ENCODE measurements around the gene RALGPS1.

Gene RALGPS1

DNA sequence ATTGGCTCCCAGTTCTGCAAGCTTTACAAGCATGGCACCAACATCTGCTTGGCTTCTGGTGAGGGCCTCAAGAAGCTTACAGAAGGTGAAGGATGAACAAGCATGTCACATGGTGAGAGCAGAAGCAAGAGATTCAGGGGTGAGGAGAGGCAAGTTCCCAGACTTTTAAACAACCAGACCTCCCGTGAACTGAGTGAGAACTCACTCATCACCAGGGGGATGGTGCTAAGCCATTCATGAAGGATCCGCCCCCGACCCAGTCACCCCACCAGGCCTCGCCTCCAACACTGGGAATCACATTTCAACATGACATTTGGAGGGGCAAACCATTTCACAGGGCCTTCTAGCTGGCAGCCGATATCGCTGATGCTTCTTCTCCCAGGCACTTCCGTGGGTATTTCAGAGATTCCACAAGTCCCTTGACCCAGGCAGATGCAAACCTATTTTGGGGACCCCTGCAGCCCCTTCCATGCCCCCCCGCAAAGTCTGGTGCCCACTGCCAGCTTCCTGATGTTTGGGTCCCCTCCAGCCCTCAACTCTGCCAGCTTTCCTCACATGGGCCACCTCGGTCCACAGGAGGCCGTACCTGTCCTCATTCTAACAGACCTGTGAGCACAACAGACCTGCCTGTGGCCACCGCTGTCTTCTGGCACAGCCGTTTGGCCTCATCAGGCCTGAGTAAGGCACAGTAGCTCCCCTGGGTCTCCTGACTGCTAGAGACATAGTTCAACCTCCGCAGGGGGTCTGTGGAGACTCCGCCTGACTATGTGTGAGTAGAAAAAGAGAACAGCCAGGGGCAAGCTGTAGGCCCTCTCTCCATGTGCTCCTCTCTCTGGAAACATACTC is 268.5 kb downstream of the RALGPS1 start:
- DNase-seq, result no peak

- DNase-seq, result peak in 5 of 58 donors; percentile 20 to 48 (median 26)
Observed at GRCh38 chr9:127183814-127184582, 269.4 kb downstream of the RALGPS1 start.

DNA sequence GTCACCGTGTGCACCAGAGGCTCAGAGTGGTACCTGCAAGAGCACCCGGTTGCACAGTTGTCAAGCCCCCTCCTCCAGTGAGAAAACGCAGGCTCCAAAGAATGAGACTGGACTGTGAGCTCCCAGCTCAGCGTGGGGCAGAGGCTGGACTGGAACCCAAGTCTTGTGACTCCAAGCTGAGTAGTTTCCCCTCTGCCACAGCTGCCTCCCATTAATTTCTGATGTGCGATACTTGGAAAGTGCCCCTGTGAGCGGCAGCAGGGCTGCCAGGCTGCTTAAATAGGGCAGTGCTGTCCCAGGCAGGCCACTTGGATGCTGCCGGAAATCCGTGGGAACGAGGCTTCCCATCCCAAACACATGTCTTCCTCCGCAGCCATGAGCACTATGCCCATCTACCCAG is 270.1 kb downstream of the RALGPS1 start:
- peak in 3 of 58 donors; percentile 24 to 48 (median 28) for DNase-seq

GRCh38 chr9:127185181-127185580 is 270.6 kb downstream of the RALGPS1 start:
- no peak for DNase-seq

DNA sequence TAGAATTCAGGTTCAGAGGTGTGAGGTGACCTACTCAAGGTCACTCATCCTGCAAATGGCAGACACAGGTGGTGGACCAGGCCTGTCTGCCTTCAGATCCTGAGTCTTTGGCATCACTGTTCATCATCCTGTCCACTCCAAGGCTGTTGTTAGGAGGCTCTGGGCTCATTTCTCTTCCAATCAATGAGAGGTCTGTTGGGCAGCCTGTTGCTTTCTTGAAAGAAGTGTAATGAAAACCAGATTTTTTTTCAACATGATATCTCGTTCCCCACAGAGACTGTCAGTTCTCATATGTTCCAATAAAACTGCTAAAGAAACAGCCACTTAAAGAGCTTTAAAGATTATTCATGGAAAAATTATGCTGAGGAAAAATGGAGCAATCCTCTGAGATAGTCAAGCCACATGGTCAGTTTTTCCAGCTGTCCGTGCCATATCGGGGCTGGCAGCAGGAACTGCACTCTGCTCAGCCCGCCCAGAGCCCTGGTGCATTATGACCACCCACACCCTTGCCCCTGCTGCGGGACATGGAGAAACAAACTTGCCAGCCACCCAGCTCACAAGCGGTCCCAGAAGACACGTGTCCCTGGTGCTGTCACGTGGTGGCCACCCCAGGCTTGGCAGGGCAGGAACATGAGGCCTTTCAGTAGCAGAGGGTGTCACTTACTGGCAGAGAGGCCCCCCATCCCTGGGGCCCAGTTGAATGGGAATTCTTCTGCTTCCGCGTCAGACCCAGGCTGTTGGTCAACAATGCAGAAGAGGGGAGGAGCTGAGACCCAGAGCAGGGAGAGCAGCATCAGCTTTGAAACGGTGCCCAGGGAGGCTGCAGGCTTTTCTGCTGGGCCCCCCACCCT is 271.6 kb downstream of the RALGPS1 start:
- peak in 54 of 58 donors; percentile 17 to 95 (median 70) for DNase-seq

GRCh38 chr9:127186806-127187205 is 272.2 kb downstream of the RALGPS1 start:
- DNase-seq, result no peak

DNA sequence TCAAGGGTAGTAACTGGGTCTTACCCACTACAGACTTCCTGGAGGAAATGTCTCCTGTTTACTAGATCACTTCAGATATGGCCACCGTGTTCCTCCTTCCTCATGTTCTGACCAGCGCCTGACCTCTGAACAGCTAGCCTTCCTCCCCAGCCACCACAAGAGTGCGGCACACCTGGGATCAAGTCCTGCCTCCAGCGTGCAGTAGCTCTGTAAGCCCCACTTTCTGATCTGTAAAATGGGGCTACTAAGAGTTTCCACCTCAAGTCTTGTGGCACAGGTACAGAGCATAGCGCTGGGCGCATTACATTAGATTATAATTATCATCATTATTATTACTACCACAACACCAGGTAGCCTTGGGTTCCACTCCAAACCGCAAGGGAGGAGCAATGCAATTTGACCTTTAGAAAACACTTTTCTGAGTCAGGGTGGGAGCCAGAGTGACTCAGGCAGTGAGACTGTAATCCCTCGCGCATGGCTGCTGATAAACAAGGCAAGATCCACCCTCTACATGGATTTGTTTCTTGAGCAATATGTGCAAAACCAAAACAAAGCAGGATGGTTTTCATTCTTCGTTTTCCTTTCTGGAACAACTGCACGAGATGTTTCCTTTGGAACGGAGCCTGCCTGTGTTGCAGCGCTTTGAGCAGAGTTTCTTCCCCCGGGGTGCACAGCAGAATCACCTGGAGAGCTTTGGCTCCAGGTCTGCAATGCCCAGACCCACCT is 272.8 kb downstream of the RALGPS1 start:
- no peak for DNase-seq

- no peak for DNase-seq
Observed at GRCh38 chr9:127188396-127188795, 273.8 kb downstream of the RALGPS1 start.

DNA sequence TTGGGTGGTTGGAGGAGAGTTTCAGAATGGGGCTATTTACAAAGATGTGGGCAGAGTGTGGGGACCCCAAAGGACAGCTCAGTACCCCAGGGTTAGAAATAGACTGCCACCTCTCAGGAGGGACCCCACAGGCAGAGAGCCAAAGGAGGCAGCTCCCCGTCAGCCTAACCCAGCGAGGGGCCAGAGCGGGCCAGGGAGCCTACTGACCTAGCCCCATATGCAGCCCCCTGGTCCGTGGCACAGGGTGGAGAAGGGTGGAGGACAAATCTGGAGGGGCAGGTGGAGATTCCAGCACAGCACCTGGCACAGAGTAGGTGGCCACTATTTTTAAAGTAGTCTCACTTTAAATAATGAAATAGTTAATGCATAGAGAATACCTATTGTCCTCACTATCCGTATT is 275.0 kb downstream of the RALGPS1 start:
- no peak for DNase-seq

- no peak for DNase-seq
Observed at GRCh38 chr9:127192744-127193143, 278.2 kb downstream of the RALGPS1 start.

DNA sequence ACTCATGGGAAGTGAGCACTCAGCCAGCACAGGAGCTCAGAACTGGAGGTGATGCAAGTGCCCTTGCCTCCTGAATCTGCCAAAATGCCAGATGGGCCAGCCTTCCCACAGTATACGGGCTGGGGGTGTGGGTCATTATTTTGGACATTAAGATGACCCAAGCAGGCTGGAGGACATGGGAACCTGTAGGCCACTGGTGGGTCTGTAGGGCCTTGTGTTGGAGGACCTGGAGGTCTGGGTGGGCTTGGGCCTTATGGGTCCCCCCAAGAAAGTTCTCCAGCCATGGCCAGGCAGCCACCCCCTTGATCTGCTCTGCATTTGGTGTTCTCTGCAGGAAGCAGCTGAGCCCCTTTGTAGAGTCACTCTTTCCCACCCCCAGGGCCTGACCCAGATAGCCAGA is 278.9 kb downstream of the RALGPS1 start:
- DNase-seq, result no peak

DNA sequence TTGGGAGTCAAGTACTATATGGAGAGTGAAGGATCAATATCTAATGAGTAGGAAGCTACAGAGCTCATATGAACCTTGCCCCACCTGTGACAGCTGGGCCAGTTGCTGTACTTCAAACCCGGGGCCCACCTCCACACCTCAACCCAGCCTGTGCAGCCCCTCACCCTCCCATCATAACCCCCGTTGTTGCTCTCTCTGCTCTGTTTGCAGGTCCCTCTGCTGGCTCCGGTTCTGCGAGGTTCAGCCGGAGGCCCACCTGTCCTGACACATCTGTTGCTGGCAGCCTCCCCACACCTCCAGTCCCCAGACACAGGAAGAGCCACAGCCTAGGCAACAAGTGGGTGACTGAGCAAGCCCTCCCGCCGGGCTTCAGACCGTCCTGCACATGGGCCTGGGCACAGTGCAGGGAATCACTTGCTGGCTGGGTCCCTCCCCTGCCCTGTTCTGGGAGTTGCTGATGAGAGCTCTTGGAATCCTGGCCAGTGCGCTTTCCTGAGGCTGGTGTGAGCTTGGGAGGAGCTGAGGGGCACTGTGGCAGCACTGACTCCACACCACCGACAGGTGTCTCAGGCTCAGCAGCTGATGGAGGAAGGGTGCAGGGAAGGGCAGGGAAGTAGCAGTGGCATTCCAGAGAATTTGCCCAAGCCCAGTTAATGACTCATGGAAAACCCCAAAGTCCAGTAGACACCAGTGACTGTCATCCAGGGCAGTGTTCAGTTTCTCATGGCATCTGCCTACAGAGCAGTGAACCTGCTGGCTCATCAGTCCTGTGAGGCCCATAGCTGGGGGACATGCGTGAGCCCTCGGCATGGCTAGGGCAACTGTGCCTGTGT is 280.5 kb downstream of the RALGPS1 start:
- DNase-seq, result no peak

- no peak for DNase-seq
Observed at GRCh38 chr9:127195976-127196825, 281.6 kb downstream of the RALGPS1 start.

- no peak for DNase-seq
Observed at GRCh38 chr9:127196826-127197145, 282.2 kb downstream of the RALGPS1 start.

DNA sequence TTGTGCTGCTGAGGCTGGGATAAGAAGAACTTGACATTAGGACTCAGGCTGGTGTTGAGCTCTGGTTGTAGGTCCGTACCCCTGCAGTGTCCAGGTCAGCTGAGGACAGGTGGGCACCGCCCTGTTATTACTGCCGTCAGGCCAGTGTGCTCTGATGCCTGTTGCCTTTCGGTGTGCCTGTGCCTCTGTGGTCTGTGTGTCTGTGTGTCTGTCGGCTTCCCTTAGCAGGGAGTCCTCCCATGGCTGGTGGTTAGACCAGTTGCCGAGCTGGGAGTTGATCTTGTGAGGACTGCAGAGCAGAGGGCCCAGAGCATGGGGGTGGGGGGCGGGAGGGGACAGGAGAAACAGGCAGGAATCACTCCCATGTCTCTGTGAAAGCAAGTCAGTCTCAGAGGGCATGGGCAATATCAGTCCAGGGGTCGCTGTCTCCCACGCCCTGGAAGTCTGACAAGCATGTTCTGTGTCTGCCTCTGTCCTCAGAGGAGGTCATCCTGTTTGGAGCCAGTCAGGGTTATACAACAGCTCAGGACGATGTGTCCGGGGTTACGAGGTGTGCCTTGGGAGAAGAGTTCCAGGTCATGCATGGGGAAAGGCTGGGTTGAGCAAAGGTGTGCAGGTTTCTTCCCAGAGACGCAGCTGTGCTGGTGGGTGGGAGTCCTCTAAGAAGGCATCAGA is 282.7 kb downstream of the RALGPS1 start:
- no peak for DNase-seq

DNA sequence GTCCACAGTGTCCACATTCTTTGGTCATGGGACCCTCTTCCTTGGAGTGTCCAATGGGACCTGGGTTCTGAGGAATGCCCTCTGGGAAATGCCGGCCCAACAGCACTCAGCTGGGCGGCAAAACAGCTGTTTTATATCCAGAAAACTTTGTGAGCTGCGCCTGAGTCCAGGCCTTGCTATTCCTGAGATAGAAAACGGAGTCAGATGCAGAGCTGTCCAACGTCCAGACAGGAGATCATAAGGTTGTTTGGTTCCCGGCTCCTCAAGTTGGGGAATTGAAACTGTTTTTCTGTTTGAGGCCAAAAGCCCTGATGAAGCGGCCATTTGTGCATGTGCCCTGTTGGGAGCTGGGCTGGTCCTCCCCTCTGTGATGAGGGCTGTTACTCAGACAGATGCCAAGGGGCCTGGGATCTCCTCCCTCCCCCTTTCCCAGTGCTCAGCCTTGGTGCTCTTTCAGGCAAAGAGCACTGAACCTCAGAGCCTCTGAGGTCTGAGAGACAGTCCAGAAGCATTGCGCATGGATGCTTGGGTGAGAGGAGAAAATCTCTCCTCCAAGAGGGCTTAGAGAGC is 283.4 kb downstream of the RALGPS1 start:
- DNase-seq, result no peak

- no peak for DNase-seq
Observed at GRCh38 chr9:127198587-127198986, 284.0 kb downstream of the RALGPS1 start.
